ENCODE data around the gene UCHL1. TPM values are rescaled to one million over a fixed set of nuclear protein-coding genes. Genes with fewer than 3 reads are reported as not detected.

UCHL1 gene
- total and polyA plus RNA-seq, 10 of the 15 experiments (the other 5 are each of a cell fraction or from before 2014, with no cell fraction given), result 0.29 to 178 (median 125) TPM

- CTCF ChIA-PET, result interaction anchor here (0.7 to 4.6 kb wide), 28 partner anchors 15 to 607 kb away, joined by 3 to 126 read pairs (median 4); no protein-coding TSS in a partner anchor
- RAD21 ChIA-PET (ENCODE audit: unreplicated experiment), result interaction anchor here (0.6 to 3.0 kb wide), 8 partner anchors 25 to 607 kb away, joined by 3 to 34 read pairs (median 3); no protein-coding TSS in a partner anchor
- TF ChIP-seq ZNF274 (IDR thresholded peaks at IDR 0.05; ENCODE audit: insufficient read depth, insufficient read length), result no peak
- TF ChIP-seq RAD21 (IDR thresholded peaks at IDR 0.05; ENCODE audit: insufficient read depth, low read depth, low read length), result peak; percentile 97
- peak; percentile 66; the same call in 1 of the 3 replicates for TF ChIP-seq POU2F2 (IDR thresholded peaks at IDR 0.05; ENCODE audit: borderline replicate concordance, low read depth, low read length)
- 0 out of 2 replicates have a peak, but pooled peaks have one; percentile 27 for TF ChIP-seq YY1 (IDR thresholded peaks at IDR 0.05; ENCODE audit: low read depth, low read length)
- TF ChIP-seq POLR2AphosphoS5 (IDR thresholded peaks at IDR 0.05; ENCODE audit: low read length), result no peak
- TF ChIP-seq CTCF (IDR thresholded peaks at IDR 0.05 in 2 of 3, conservative IDR thresholded peaks at IDR 0.05 in 1 of 3; ENCODE audit: control insufficient read depth in 2 of 3, extremely low read depth in 1 of 3, insufficient read depth in 1 of 3, low read depth in 3 of 3, low read length in 3 of 3), result peak; percentile 72 to 92 (median 90)
- TF ChIP-seq SMC3 (IDR thresholded peaks at IDR 0.05; ENCODE audit: borderline replicate concordance, low read length), result peak; percentile 85
- in situ Hi-C loops (cut with MboI) (loop anchor here (5.0 kb wide), 2 partner anchors 371 to 606 kb away; no protein-coding TSS in a partner anchor), intact Hi-C loops (cut with micrococcal nuclease; ENCODE audit: unreplicated experiment) (loop anchor here (1.0 to 2.0 kb wide), 2 partner anchors 380 to 602 kb away; no protein-coding TSS in a partner anchor)
- no peak overlapping the region for H2AFZ ChIP-seq (ENCODE audit: control insufficient read depth, low read depth, low read length)
- H3K27ac ChIP-seq (ENCODE audit: control insufficient read depth, insufficient read depth), result no peak overlapping the region
- no peaks in the 10 kb centered on the region for H4K20me1 ChIP-seq (ENCODE audit: control insufficient read depth, insufficient read depth)
- no peak overlapping the region for H3K4me2 ChIP-seq (ENCODE audit: control insufficient read depth, insufficient read depth)
- POLR2A ChIA-PET, result no interaction called here
- 2% methylated on average over 7 of the region's 7 CpGs for WGBS (ENCODE audit: insufficient coverage, insufficient replicate concordance, low lambda C conversion rate, missing lambda C conversion rate)
- peak; percentile 48 for DNase-seq (ENCODE audit: low read depth, low spot score)
- FAIRE-seq, result peak; percentile 96
- H3K79me2 ChIP-seq (ENCODE audit: control insufficient read depth, insufficient read depth, low read length), result no peaks in the 10 kb centered on the region
- SMC1A ChIA-PET (ENCODE audit: uncharacterized antibody, unreplicated experiment), result interaction anchor here (0.7 to 5.5 kb wide), 6 partner anchors 15 to 606 kb away, joined by 3 to 67 read pairs (median 4); no protein-coding TSS in a partner anchor
- no peak overlapping the region for H3K9ac ChIP-seq (ENCODE audit: control insufficient read depth, insufficient read depth, low read length)
- ATAC-seq, result peak; percentile 99
- no peaks in the 10 kb centered on the region for H3K9me3 ChIP-seq (replicated peaks; ENCODE audit: control insufficient read depth, insufficient read depth, low read length)
- no peak overlapping the region for H3K4me3 ChIP-seq
- H3K27me3 ChIP-seq (replicated peaks in 1 of 2; ENCODE audit: control insufficient read depth in 2 of 2, insufficient read depth in 2 of 2, low read length in 1 of 2), result no peaks in the 10 kb centered on the region
- H3K4me1 ChIP-seq (ENCODE audit: control insufficient read depth, insufficient read depth, low read length), result no peaks in the 10 kb centered on the region
- no TSS peak for BruUV-seq (replicated peaks)
- H3K36me3 ChIP-seq (ENCODE audit: control insufficient read depth in 2 of 2, insufficient read depth in 2 of 2, low read length in 1 of 2), result no peaks in the 10 kb centered on the region
Measured at GRCh38 chr4:41281038-41281634, 24.4 kb downstream of the UCHL1 start.

Measured in GM12878 (cell line).